PC-3 (cell line): ENCODE data around the gene KIAA1191. TPM values are rescaled to one million over a fixed set of nuclear protein-coding genes. Genes with fewer than 3 reads are reported as not detected.

ENCODE experiments used
- ATAC-seq: fragments of 200-7000 bp; cut with Tn5 transposase; 2 replicates; pipeline ENCODE4 v1.9.1; 2020; ENCODE audit warnings: mild to moderate bottlenecking, moderate library complexity
- BruUV-seq: library from RNA; stranded (reverse); fragments of 400-500 nt; replicated peaks from 2 replicates; lab custom pipeline; 2021; lab: Mats Ljungman, UMichigan
- CTCF ChIA-PET: fragments of 300-600 bp; sonication (Branson Sonifier 250); formaldehyde crosslinking; loops from one replicate; lab custom pipeline; 2022; ENCODE audit warnings: antibody characterized with exemption; lab: Charles Lee
- POLR2A ChIA-PET: fragments of 300-600 bp; sonication (Branson Sonifier 250); formaldehyde crosslinking; loops from one replicate; lab custom pipeline; 2022; ENCODE audit warnings: antibody characterized with exemption; ENCODE audit not compliant: unreplicated experiment; lab: Charles Lee
- DNase-seq: peaks from one replicate; pipeline ENCODE4 v3.0.0-alpha.2; 2015
- H2AFZ ChIP-seq: fragments of 300-600 bp; sonication (generic); 2 replicates; pipeline ENCODE4 v1.6.0; 2016; ENCODE audit warnings: antibody characterized with exemption, low read length
- H3F3A ChIP-seq: fragments of 300-600 bp; sonication (generic); one replicate; pipeline ENCODE4 v1.6.0; 2017; ENCODE audit warnings: antibody characterized with exemption, low read length, control low read depth, mild to moderate bottlenecking; ENCODE audit not compliant: unreplicated experiment
- H3K27ac ChIP-seq: fragments of 300-600 bp; sonication (generic); 2 replicates; pipeline ENCODE4 v1.5.1; 2016; ENCODE audit warnings: mild to moderate bottlenecking, low read length
- H3K27me3 ChIP-seq: fragments of 300-600 bp; sonication (generic); 2 replicates; pipeline ENCODE4 v1.6.1; 2016; ENCODE audit warnings: low read length, mixed read lengths
- H3K36me3 ChIP-seq: fragments of 300-600 bp; sonication (generic); 2 replicates; pipeline ENCODE4 v1.6.1; 2016; ENCODE audit warnings: low read depth, mixed run types, low read length, mixed read lengths
- H3K4me1 ChIP-seq: fragments of 300-600 bp; sonication (generic); 2 replicates; pipeline ENCODE4 v1.5.1; 2016; ENCODE audit warnings: low read length; ENCODE audit not compliant: insufficient read depth
- H3K4me2 ChIP-seq: fragments of 300-600 bp; sonication (generic); 2 replicates; pipeline ENCODE4 v1.6.0; 2016; ENCODE audit warnings: low read length
- H3K4me3 ChIP-seq: fragments of 300-600 bp; sonication (generic); 2 replicates; pipeline ENCODE4 v1.5.1; 2016; ENCODE audit warnings: mild to moderate bottlenecking, low read length, mixed read lengths
- H3K79me2 ChIP-seq: fragments of 300-600 bp; sonication (generic); 2 replicates; pipeline ENCODE4 v1.6.1; 2017; ENCODE audit warnings: low read length, mixed read lengths
- H3K9ac ChIP-seq: fragments of 300-600 bp; sonication (generic); 2 replicates; pipeline ENCODE4 v1.6.0; 2016; ENCODE audit warnings: mild to moderate bottlenecking, low read length
- H3K9me2 ChIP-seq: fragments of 300-600 bp; sonication (generic); replicated peaks from 2 replicates; pipeline ENCODE4 v1.6.1; 2016; ENCODE audit warnings: mixed run types, low read length, mixed read lengths
- H3K9me3 ChIP-seq: fragments of 300-600 bp; sonication (generic); 2 replicates; pipeline ENCODE4 v1.6.1; 2016; ENCODE audit warnings: low read length, mixed read lengths
- H4K20me1 ChIP-seq: fragments of 300-600 bp; sonication (generic); 2 replicates; pipeline ENCODE4 v1.6.1; 2016; ENCODE audit warnings: low read length, mixed read lengths
- CTCF ChIP-seq: fragments of 300-600 bp; sonication (generic); conservative IDR thresholded peaks from 2 replicates; pipeline ENCODE4 v1.5.1; 2017; ENCODE audit warnings: antibody characterized with exemption, low read depth, mild to moderate bottlenecking, low read length
- EZH2 ChIP-seq: fragments of 300-600 bp; sonication (generic); IDR thresholded peaks from one replicate; pipeline ENCODE4 v1.6.1; 2017; ENCODE audit warnings: antibody characterized with exemption, mild to moderate bottlenecking, low read length; ENCODE audit not compliant: unreplicated experiment
- EZH2phosphoT487 ChIP-seq: fragments of 300-600 bp; sonication (generic); IDR thresholded peaks from 2 replicates; pipeline ENCODE4 v1.6.1; 2018; ENCODE audit warnings: mild to moderate bottlenecking, antibody characterized with exemption, low read length, borderline replicate concordance
- intact Hi-C: fragments of 100-400 bp; cut with micrococcal nuclease; formaldehyde crosslinking; loops from 2 replicates; pipeline ENCODE4 v1.9.0; 2023
- total RNA-seq: library from RNA; depleted of rRNA; stranded (reverse); fragments of >200 nt; gene quantifications from 2 replicates; pipeline ENCODE4 v1.2.3, GENCODE V29; 2014

Gene KIAA1191
- total RNA-seq, 1 experiment from 2014 or later = 81.1 TPM

- Histone ChIP-seq H3K36me3 (peaks cover 12% of the 10 kb centered on the region; the same call in 1 of the 2 replicates), H3K4me2 (no peak overlapping the region), H3K9me2 (no peaks in the 10 kb centered on the region), H3K27me3 (no peaks in the 10 kb centered on the region), H3K9me3 (no peaks in the 10 kb centered on the region), H3K4me1 (no peaks in the 10 kb centered on the region), H4K20me1 (no peaks in the 10 kb centered on the region), H3K27ac (no peak overlapping the region), H3K9ac (no peak overlapping the region), H3K4me3 (no peak overlapping the region), H3F3A (no peaks in the 10 kb centered on the region), H3K79me2 (no peaks in the 10 kb centered on the region), H2AFZ (no peak overlapping the region)
- ATAC-seq = no peak
- BruUV-seq = no TSS peak
- TF ChIP-seq CTCF (no peak), EZH2phosphoT487 (no peak), EZH2 (no peak)
- no peak for DNase-seq
- intact Hi-C loops = no loop called here
- ChIA-PET CTCF (interaction anchor here (0.6 kb wide), 1 partner anchor 12 kb away, joined by 6 read pairs; no protein-coding TSS in a partner anchor), POLR2A (no interaction called here)
Observed at GRCh38 chr5:176341325-176342157, 20.0 kb downstream of the KIAA1191 start.

- Histone ChIP-seq H3K9me2 (no peaks in the 10 kb centered on the region), H3K4me1 (no peaks in the 10 kb centered on the region), H3F3A (no peaks in the 10 kb centered on the region), H3K79me2 (no peaks in the 10 kb centered on the region), H2AFZ (no peak overlapping the region), H3K9me3 (no peaks in the 10 kb centered on the region), H3K4me3 (no peak overlapping the region), H3K36me3 (peaks cover under 1% of the 10 kb centered on the region; the same call in 1 of the 2 replicates), H3K27me3 (no peaks in the 10 kb centered on the region), H3K27ac (no peak overlapping the region), H3K9ac (no peak overlapping the region), H4K20me1 (no peaks in the 10 kb centered on the region), H3K4me2 (no peak overlapping the region)
- POLR2A ChIA-PET = no interaction called here
- no TSS peak for BruUV-seq
- CTCF ChIA-PET = no interaction called here
- ATAC-seq = no peak
- no peak for DNase-seq
- intact Hi-C loops = no loop called here
- TF ChIP-seq EZH2phosphoT487 (no peak), CTCF (no peak), EZH2 (no peak)
Observed at GRCh38 chr5:176339304-176339703, 22.3 kb downstream of the KIAA1191 start.

DNA sequence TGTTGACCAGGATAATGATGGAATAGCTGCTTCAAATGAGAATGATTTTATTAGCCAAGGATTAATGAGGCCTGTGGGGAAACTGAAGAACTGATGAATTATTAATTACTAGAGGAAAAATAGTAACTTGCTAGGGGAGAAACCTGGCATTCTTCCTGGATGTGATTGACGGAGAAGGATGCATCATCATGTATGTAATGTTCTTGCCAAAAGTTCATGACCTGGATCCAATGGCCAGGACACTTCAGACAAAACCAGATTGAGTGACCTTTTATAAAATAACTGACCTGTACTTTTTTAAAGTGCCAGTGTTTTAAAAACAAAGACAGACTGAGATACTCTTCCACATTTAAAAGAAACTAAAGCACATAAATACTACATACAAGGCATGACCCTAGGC lies 23.7 kb downstream of the KIAA1191 start:
- H3K9me2 ChIP-seq = no peaks in the 10 kb centered on the region
- H3K4me1 ChIP-seq = no peaks in the 10 kb centered on the region
- DNase-seq = no peak
- H3K9me3 ChIP-seq = no peaks in the 10 kb centered on the region
- H3K27ac ChIP-seq = no peak overlapping the region
- no peaks in the 10 kb centered on the region for H4K20me1 ChIP-seq
- no peaks in the 10 kb centered on the region for H3F3A ChIP-seq
- no peaks in the 10 kb centered on the region for H3K79me2 ChIP-seq
- no peak for ATAC-seq
- H3K4me2 ChIP-seq = no peak overlapping the region
- intact Hi-C loops = no loop called here
- ChIA-PET POLR2A (no interaction called here), CTCF (no interaction called here)
- peaks cover 6% of the 10 kb centered on the region for H3K36me3 ChIP-seq
- TF ChIP-seq CTCF (no peak), EZH2 (no peak), EZH2phosphoT487 (no peak)
- no peak overlapping the region for H3K4me3 ChIP-seq
- H2AFZ ChIP-seq = no peak overlapping the region
- no peaks in the 10 kb centered on the region for H3K27me3 ChIP-seq
- H3K9ac ChIP-seq = no peak overlapping the region
- BruUV-seq = no TSS peak
